ENCODE measurements around the gene C20orf204.

DNA sequence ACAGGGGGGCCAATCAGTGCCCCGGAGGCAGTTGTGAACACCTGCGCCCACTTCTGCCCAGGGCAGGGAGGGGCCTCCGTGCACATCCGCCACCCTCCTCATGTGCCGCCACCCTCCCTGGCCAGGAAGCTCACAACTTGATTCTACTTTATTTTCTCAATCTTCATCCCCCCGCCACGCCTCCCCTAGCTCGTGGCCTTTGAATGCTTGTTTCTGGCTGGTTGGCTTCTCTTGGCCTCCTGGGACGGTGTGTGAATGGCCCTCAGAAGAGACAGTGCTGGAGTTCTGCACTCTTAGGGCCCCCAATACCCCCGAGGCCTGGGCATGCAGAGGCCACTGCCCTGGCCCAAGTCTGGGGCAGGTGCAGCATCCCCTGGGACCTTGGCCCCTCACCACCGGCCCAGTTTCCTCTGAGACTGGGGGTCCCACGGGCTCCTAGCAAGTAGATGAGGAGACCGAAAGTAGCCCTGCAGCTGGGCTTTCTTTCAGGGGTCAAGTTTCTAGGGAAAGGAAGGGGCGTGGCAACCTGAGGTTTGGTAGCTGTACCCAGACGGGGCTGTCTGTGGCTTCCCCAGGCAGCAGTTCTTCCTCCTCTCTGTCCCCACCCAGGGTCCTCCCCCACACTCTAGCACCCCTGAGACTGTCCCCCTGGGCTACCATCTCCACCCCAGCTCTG is 42.0 kb downstream of the C20orf204 start:
- no peak for TF ChIP-seq RAD21 (IDR thresholded peaks at IDR 0.05 in 1 of 2, conservative IDR thresholded peaks at IDR 0.05 in 1 of 2; ENCODE audit: low read depth in 2 of 2, low read length in 2 of 2)
- no peak for TF ChIP-seq CTCF (IDR thresholded peaks at IDR 0.05; ENCODE audit: control extremely low read depth in 1 of 3, insufficient read depth in 1 of 3, low read depth in 1 of 3, low read length in 3 of 3)
- TF ChIP-seq NRF1 (IDR thresholded peaks at IDR 0.05; ENCODE audit: low read depth, low read length): no peak
- TF ChIP-seq EP300 (IDR thresholded peaks at IDR 0.05; ENCODE audit: borderline replicate concordance in 1 of 2, low read depth in 2 of 2, low read length in 2 of 2): no peak
- TF ChIP-seq GTF2F1 (IDR thresholded peaks at IDR 0.05; ENCODE audit: borderline replicate concordance, low read depth, low read length): no peak
- no peak for TF ChIP-seq YY1 (IDR thresholded peaks at IDR 0.05; ENCODE audit: low read depth, low read length)
